HG03565 (cell line): Measurements from ENCODE around the gene PPP3CA.

Source experiments
- ATAC-seq: cut with Tn5 transposase; IDR thresholded peaks from one replicate; pipeline ENCODE4 v1.9.1; 2021; ENCODE audit warnings: mild to moderate bottlenecking, moderate library complexity; ENCODE audit not compliant: unreplicated experiment

Gene PPP3CA

DNA sequence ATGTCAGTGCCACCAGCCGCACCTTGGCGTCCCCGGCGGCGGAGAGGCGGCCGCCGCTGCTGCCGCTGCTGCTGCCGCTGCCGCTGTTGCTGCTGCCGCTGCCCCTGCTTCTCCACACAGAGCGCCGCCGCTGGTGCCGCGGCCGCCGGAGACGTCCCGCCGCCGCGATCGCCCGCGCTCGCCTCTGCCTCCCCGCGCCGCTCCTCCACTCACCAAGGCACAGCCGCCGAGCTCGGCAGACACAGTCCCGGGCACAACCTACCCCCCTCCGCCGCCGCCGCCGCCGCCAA, at the start of gene PPP3CA:
TSS of gene PPP3CA (minus strand) at position 260 of the 290 bp plus-strand sequence.
- peak; percentile 12 for ATAC-seq

DNA sequence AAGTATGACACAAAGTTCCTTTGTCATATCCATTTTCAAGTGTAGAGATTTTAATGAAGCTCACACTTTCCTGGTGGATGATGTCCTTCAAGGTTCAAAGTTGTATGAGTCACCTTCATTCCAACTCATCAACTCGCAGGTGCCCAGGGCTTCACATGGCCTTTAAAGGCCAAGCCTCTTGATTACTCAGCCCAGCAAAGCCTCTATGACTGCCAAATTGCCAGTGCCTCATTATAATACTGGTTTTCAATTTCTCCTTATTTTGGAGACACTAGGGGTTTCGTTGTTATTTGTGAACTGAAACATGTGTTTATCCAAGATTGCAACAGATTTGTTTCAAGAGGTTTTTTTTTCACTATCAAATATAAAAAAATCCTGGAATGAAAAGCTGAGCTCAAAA, 45.9 kb upstream of the PPP3CA start:
- ATAC-seq: no peak

DNA sequence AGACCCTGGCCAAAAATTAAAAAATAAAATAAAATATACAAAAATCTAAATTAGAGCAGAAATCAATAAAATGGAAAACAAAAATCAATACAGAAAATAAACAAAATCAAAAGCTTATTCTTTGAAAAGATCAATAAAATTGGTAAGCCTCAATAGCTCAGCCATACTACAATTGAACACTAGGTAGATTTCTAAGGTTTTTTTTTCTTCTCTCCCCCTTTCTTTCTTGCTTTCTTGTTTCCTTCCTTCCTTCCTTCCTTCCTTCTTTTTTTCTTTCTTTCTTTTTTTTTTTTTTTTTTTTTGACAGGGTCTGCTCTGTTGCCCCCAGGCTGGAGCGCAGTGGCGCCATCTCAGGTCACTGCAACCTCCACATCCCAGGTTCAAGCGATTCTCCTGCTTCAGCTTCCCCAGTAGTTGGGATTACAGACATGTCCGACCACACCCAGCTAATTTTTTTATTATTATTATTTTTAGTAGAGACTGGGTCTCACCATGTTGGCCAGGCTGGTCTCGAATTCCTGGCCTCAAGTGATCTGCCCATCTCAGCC, 23.4 kb upstream of the PPP3CA start:
- ATAC-seq: no peak

DNA sequence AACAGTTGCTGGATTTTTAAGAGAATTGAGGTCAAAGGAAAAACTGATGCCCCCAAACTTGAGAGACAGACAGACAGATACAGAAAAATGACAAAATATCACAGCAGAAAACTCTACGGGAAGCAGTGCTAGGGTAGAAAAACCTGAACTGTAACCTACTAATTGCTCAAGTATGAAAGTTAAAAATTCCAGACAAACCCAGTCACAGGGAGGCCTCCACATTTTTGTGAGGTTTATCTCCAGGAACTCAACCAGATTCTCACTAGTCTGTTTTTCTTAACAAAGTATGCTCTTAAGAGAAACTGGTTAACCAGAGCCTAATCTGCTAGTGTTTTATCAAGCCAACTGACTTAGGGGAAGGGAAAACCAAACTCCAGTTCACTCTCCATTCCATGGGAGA, 19.9 kb upstream of the PPP3CA start:
- no peak for ATAC-seq

DNA sequence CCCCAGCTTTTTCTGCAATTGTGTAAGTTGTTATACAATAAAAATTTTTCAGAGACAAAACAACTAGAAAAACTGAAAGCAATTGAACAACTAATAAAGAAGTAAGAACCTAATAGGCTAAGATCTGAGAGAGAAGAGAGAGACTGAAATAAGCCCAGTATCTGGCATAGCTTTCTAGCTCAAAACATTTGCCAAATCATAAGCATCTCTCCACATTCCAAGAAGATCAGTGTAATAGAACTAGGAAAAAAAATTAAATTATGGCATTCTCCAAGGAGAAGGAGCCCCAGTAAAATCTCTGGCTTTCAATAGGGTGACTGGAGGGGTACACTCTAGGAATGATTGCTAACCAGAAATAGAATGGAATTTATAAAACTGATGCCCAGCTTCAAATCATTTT, 19.0 kb upstream of the PPP3CA start:
- ATAC-seq: no peak

DNA sequence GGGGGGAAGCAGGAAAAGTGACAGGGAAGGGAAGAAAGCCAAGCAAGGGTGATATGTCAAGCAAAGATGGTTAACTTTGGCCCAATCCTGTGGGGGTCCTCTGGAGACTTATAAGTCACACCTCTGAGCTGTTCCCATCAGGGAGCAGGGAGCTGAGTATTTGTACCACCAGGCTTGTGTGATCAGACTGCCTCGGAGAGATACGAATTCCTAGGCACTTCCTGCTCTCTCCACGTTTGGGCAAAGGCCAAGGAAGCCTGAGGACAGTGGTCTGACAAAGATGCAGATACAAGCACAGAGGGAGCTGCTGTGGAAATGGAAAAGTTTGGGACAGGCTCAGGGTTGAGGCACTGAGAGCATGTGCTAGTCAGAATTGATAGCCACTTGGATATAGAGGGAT, 10.4 kb upstream of the PPP3CA start:
- no peak for ATAC-seq

DNA sequence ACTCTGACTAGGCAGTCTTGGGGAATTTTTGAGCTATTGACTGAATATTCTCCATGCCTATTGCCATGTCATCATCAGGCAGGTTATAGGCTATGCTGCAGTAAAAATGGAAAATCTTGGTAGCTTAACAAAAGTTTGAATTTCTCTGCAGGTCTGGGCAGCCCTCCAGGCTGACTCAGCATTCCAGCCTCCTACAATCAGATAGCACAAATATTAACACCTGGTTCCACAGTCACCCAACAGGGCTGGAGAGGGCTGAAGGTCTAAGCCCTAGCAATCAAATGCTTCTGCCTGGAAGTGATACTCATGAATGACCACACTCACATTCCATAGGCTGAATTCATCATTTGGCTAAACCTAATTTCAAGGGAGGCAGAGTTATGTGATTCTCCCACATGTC, 9.6 kb upstream of the PPP3CA start:
- ATAC-seq: no peak

DNA sequence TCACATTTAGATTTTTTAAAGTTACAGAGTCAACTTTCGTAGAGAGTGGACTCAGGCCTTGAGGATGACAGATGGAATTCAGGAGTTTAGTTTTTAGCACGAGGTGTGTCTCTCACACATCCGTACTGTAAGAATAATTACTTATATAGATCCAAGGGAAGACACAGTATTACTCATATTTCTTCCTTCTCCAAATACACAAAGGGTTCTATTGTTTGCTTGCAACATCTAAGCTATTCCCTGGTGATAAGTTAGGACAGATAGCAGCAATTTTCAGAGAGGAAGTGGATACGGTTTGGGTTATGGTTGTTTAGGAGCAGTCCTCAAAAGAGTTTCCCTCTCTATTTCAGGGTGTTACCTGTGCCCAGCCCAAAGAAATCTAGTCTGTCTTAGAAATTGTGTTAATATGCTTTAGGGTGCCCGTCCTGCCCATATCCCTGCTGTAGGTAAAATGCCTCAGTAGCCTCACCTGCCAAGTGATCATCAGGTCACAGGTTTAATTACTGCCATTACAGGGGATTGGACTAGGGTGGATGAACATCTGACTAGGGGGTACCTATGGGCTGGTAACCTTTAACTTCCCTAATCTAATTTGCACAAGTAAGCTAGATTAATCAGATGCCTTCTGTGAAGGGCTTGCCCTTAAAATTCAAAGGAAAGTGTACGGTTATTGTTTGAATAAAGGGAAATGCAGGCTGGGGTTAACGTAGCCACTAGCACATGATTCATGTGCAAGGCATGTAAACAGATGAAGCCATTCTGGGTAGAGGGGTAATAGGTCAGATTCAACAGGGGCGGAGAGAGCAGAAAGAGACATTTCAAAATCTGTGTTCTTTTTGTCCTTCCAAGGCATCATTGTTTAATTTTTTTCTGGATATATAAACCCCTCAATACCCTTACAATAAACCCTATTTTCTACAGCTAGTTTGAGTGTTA, 8.7 kb upstream of the PPP3CA start:
- no peak for ATAC-seq

DNA sequence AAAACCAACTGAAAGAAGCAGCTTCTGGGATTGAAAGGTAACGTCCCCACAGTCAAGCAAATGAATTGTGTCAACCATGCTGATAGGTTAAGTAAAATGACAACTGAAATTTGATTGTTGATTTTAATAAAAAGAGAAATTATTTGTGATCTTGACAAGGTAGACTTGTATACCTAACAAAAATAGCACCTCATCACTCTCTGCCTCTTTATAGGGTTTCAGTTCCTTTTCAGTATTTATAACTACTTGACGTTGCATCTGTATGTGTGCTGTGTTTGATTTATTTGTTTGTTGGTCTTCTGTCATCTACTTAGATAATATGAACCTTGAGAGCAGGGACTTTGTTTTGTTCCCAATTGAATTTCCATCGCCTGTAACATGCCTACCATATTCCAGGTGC, 7.9 kb upstream of the PPP3CA start:
- peak; percentile 96 for ATAC-seq

DNA sequence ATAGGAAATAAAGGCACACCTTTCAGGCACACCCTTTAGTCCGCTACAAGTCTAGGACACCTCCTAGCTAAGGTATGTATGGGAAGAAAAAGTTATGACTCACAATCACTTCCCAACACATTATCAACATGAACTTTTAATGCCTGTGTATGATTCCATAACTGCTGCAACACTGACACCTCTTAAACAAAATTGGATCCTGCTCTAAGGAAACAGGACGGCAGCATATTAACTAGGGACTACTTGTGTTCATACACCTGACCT, 2.4 kb upstream of the PPP3CA start:
- no peak for ATAC-seq

DNA sequence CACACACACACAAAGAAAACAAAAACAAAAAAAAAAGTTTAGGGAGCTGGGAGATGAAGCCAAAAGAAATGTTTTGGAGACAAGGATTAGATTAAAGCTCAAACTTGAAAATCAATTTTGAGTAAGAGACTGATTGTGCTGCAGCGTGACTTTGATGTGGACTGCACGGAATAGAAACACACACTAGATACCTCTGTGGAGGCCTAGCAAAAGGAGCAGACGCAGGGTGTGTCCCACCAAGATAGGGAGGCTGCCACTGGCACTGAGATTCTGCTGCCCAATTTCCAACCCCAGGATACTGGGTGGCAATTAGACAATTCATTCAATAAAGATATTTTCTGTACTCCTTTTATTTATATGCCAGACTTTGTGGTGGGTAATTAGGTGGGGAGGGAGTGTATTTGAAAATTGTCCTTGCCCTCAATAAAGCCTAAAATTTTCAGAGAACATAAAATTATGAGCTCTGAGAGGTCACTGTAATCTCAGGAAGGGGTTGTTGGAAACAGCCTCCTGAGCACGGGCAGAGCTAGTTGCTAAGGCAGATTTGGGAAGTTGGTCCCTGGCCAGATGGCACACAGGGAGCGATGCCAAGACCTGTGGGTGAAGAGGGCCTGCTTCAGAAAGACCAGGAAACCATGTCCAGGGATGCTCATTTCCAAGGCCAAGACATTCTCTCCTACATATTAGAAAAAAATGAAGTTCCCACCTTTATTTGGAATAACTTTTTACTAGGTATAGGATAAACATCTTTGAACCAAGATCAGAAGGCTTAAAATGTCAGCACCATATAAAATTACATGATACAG, 1.9 kb upstream of the PPP3CA start:
- ATAC-seq: no peak

DNA sequence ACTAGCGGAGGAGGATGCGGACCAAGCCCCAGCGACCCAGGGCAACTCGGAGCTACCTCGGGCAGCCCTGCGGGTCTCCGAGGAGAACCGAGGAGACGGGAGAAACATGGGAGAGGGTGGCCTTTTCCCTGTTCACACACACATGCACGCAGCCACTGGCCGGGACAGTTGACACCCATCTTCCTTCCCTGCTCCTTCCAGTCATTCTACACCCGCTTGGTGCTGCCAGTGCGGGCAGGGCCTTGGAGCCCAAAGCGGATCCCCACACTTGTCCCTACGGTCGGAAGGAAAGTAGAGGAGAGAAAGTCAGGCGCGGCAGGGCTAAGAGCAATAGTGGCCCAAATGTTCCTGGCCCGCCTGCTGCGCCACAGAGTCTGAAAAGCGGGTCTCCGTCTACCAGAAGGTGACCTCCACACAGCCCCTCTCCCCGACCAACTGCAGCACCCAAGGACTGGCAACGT, 1.1 kb upstream of the PPP3CA start:
- ATAC-seq: no peak

DNA sequence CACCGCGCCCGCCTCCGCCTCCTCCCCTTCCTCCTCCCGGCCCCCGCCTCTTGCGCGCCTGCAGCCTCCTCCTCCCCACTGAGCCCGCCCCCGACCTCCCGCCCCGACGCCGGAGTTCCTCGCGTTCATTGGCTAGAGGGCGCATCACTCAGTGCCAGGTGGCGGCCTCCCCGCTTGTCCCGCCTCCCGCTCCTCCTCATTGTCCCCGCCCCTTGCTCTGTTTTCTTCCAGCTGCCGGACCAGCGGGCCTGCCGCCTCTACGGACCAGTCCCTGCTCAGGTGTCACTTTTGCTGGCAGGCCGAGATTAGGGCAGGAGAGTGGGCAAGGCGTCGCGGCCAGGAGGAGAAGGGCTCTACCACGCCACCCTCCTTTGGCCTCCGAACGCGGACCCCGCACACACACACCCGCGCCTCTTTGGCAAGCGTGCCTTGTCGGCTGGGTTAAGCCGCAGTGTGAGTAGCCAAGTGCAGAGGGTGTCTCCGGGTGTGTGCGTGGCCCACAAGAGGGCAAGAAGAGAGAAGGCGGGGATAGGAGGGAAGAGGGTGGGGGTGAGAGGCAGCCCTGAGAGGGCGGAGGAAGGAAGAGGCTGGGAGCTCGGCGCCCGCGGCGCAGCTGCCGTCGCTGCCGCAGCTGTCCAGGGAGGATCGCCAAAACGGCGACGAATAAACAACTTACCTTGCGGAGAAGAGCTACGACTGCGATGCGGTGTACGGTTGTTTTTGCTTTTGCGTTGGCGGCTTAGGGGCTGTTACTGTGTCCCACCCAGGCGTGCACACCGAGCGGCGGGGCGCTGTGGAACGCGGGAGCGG, 436 bp upstream of the PPP3CA start:
- peak; percentile 72 for ATAC-seq

DNA sequence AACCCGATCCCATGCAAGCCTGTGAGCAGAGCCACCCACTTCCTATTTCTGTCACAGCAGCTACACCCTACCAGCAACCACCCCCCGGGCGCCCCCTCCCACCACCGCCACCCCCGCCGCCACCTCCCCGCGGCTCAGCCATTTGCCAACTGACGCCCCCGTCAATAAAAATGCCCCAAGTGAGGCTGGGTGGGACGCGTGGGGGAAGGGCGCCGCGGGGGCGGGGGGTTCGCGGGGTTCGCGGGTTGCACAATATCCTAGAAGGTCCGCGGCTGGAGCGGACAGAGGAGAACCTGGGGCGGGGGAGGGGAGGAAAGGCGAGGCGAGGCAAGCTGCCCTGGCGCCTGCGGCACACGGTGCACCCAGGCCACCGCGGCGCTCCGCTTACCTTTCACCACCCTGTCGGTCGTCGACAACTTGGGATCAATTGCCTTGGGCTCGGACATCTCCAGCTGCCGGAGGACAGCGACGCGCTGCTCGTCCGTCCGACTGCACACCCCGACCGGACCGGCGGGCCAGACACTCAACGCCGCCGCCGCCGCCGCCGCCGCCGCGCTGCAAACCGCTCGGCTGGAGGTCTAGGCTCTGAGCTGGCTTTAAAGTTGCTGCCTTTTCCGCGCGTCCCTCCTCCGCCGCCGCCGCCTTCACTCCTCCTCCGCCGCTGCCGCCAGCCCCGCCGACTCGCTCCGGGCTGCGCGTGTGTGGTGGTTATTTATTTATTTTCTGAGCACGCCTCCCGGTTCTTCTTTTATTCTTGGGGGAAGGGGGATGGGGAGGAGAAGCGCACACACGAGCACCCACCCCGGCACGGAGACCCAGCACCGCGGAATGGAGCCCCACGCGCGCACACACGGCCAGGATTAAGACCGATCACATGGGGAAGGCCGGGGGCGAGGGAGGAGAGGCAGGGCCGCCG, 717 bp downstream of the PPP3CA start:
- ATAC-seq: no peak

DNA sequence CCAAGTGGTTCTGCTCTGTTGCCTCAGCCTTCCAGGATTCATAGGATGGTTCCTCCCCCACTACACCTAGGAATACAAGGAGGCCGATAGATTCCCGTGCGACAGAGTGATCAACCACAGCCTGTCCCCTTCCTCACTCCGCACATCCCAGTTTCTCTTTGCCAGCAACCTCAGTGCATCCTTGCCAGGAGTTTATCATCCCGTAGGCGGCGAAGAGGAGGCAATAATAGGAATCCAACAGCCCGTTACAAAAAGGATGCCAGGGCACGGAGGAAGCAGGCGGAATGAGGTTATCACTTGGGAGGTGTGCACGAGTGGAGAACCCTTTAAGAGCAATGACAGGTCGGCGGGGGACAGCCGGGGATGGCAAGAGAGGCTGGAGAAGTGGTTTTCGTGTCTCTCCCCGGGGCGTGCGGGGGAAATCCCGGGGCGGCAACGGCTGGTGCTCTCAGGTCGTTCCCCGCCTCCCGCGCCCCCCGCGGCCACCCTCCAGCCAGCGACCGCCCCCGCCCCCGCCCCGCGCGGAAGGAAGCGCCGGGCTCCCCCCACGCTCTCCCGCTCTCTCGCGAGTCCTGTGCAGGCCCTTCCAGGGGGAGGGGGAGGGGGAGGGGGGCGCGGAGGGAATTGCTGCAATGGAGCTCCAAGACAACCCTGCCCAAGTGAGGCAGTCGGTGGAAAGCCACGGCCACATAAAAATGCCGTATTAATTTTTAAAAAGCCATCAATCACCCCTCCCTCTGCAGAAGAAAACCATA, 1.6 kb downstream of the PPP3CA start:
- ATAC-seq: no peak

DNA sequence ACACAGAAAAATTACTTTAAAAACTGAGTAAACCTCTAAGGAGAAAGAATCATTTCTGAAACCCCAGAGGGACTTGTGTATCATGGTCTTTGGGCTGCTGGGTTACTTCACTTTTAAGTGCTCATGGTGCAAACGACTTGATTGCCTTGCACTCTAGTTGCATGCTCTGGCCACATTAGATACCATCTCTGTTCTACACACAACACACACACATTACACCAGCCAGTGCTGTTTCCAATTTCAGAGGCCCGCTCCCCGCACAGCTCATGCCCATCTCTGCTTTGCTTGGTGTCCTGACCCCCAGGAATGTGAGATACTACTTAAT, 2.1 kb downstream of the PPP3CA start:
- no peak for ATAC-seq

DNA sequence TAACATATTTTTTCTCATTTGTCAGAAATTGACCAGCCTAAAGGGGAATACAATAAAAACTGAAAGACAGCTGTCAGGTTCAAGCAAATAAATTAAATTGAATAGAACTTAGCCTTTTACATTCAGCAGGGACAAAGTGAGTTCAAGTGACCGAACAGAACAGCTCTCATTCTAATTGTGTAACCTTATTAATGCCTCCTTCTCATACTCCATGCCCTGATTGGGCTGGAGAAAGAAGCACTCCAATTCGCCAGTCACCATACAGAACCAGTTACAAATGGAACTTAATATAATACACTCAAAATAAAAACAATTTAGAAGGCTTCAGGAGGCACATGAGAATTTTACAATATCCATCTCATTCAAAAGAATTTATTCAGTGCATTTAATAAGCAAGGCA, 8.0 kb downstream of the PPP3CA start:
- ATAC-seq: no peak

DNA sequence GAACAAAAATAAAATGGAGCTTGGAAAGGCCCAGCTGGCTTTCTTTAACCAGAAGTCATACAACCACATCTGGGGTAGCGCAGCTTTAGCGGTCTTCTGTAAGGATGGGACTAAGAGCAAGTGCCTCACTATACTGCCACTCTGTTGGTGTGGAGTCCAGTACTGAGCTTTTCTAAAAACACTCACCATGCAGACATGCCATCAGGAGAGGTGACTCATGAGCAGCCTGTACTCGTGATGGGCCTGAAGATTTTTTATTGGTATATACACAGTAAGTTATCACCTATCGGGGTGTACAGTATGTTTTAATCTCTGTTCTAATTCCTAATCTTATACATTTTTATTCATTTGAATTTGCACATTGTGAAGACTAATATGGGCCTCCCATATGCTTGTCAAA, 9.6 kb downstream of the PPP3CA start:
- ATAC-seq: no peak

DNA sequence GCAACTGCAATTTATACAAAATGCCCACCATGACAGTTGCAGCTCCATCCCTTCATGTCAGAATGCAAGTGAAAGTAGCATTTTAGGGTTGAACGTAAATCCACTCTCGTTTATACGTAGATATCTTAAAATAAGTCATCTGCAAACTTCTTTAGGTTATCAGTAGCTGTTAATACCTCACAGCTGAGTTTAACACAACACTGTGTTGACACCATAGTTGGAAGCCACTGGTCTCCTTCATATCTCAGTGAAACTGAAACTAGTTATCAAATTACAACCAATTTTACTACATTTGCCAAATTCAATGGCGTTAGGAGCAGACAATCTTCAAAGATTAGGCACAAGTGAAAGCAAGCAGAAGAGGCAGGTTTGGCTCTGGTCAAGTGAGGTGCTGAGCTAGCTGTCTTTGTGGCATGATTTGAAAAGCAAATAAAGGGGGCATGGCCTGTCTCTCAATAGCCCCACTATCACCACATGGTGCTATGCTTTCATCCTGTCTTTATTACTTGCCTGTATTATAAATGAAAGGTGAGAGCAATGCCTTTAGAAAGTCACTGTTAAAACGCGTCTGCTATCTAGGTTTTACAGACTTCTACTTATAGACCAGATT, 12.3 kb downstream of the PPP3CA start:
- ATAC-seq: peak; percentile 56
